ENCODE measurements around the gene SMC5.
"Not testable (repeated sequence)": the region's sequence is repeated elsewhere in the genome, so short reads cannot be mapped to it uniquely, and the experiment has no call there.

The SMC5 gene

GRCh38 chr9:70258692-70259511 lies at the start of gene SMC5:
Gene SMC5 (plus strand): TSS chr9:70258978. CDS start chr9:70259079, 101 bp downstream.
- DNase-seq (ENCODE audit: low read depth) = peak; percentile 94

- DNase-seq (ENCODE audit: low read depth) = no peak
Observed at GRCh38 chr9:70217029-70217428, 41.7 kb upstream of the SMC5 start.

GRCh38 chr9:70218767-70219166 lies 40.0 kb upstream of the SMC5 start:
- peak; percentile 54 for DNase-seq (ENCODE audit: low read depth)

- no peak for DNase-seq (ENCODE audit: low read depth)
Observed at GRCh38 chr9:70220216-70220615, 38.6 kb upstream of the SMC5 start.

- no peak for DNase-seq (ENCODE audit: low read depth)
Observed at GRCh38 chr9:70222354-70222753, 36.4 kb upstream of the SMC5 start.

- no peak for DNase-seq (ENCODE audit: low read depth)
Observed at GRCh38 chr9:70228118-70228517, 30.7 kb upstream of the SMC5 start.

GRCh38 chr9:70228611-70229010 lies 30.2 kb upstream of the SMC5 start:
- no peak for DNase-seq (ENCODE audit: low read depth)

GRCh38 chr9:70229026-70229425 lies 29.8 kb upstream of the SMC5 start:
- no peak for DNase-seq (ENCODE audit: low read depth)

GRCh38 chr9:70229579-70229978 lies 29.2 kb upstream of the SMC5 start:
- DNase-seq (ENCODE audit: low read depth) = peak; percentile 11

GRCh38 chr9:70232476-70232875 lies 26.3 kb upstream of the SMC5 start:
- no peak for DNase-seq (ENCODE audit: low read depth)

- DNase-seq (ENCODE audit: low read depth) = not testable (repeated sequence)
Observed at GRCh38 chr9:70234208-70234607, 24.6 kb upstream of the SMC5 start.

GRCh38 chr9:70245952-70246351 lies 12.8 kb upstream of the SMC5 start:
- DNase-seq (ENCODE audit: low read depth) = not testable (repeated sequence)

- no peak for DNase-seq (ENCODE audit: low read depth)
Observed at GRCh38 chr9:70250221-70250620, 8.6 kb upstream of the SMC5 start.

- DNase-seq (ENCODE audit: low read depth) = no peak
Observed at GRCh38 chr9:70255486-70255885, 3.3 kb upstream of the SMC5 start.

- DNase-seq (ENCODE audit: low read depth) = no peak
Observed at GRCh38 chr9:70256123-70256551, 2.6 kb upstream of the SMC5 start.

- DNase-seq (ENCODE audit: low read depth) = no peak
Observed at GRCh38 chr9:70257502-70257901, 1.3 kb upstream of the SMC5 start.

GRCh38 chr9:70257991-70258691 lies 637 bp upstream of the SMC5 start:
- DNase-seq (ENCODE audit: low read depth) = peak; percentile 30

GRCh38 chr9:70259512-70259802 lies 679 bp downstream of the SMC5 start:
- no peak for DNase-seq (ENCODE audit: low read depth)

GRCh38 chr9:70260007-70260443 lies 1.2 kb downstream of the SMC5 start:
- no peak for DNase-seq (ENCODE audit: low read depth)

- no peak for DNase-seq (ENCODE audit: low read depth)
Observed at GRCh38 chr9:70260606-70261005, 1.8 kb downstream of the SMC5 start.

- DNase-seq (ENCODE audit: low read depth) = no peak
Observed at GRCh38 chr9:70261131-70261870, 2.5 kb downstream of the SMC5 start.

GRCh38 chr9:70262366-70262765 lies 3.6 kb downstream of the SMC5 start:
- DNase-seq (ENCODE audit: low read depth) = no peak

- DNase-seq (ENCODE audit: low read depth) = no peak
Observed at GRCh38 chr9:70262948-70263347, 4.2 kb downstream of the SMC5 start.

All from fibroblast of gingiva (primary cell).